Measurements from ENCODE around the gene OR51F2.
"Not testable (repeated sequence)": the region's sequence is repeated elsewhere in the genome, so short reads cannot be mapped to it uniquely, and the experiment has no call there.

Gene OR51F2

GRCh38 chr11:4848908-4849532 is 27.9 kb downstream of the OR51F2 start, which contains the start of gene OR51S1:
OR51S1 (minus strand) TSS chr11:4849208; CDS start chr11:4849208, 0 bp downstream.
- H3K4me3 ChIP-seq (ENCODE audit: low read depth, low read length): no peak within 1 kb of the TSS
- TF ChIP-seq CTCF (IDR thresholded peaks at IDR 0.05; ENCODE audit: control insufficient read depth, extremely low read depth, insufficient read depth): no peak

GRCh38 chr11:4851033-4851432 is 29.9 kb downstream of the OR51F2 start:
- H3K4me3 ChIP-seq (ENCODE audit: low read depth, low read length): no peak overlapping the region
- no peak for DNase-seq (ENCODE audit: low read depth)
- TF ChIP-seq CTCF (IDR thresholded peaks at IDR 0.05; ENCODE audit: control insufficient read depth, extremely low read depth, insufficient read depth): no peak

More at GRCh38 chr11:4848908-4849532, 27.9 kb downstream of the OR51F2 start, which contains the start of gene OR51S1:
- DNase-seq (ENCODE audit: low read depth): no peak

- DNase-seq (ENCODE audit: low read depth); H3K4me3 ChIP-seq (ENCODE audit: low read depth, low read length): not testable (repeated sequence)
Measured at GRCh38 chr11:4854286-4854685, 33.2 kb downstream of the OR51F2 start.

GRCh38 chr11:4862447-4863236 is 41.5 kb downstream of the OR51F2 start:
- no peak for DNase-seq (ENCODE audit: low read depth)
- H3K4me3 ChIP-seq (ENCODE audit: low read depth, low read length): no peak overlapping the region
- TF ChIP-seq CTCF (IDR thresholded peaks at IDR 0.05; ENCODE audit: control insufficient read depth, extremely low read depth, insufficient read depth): no peak

- TF ChIP-seq CTCF (IDR thresholded peaks at IDR 0.05; ENCODE audit: control insufficient read depth, extremely low read depth, insufficient read depth): no peak
- no peak for DNase-seq (ENCODE audit: low read depth)
- no peak overlapping the region for H3K4me3 ChIP-seq (ENCODE audit: low read depth, low read length)
Measured at GRCh38 chr11:4863876-4864275, 42.8 kb downstream of the OR51F2 start.

- no peak overlapping the region for H3K4me3 ChIP-seq (ENCODE audit: low read depth, low read length)
- no peak for DNase-seq (ENCODE audit: low read depth)
- no peak for TF ChIP-seq CTCF (IDR thresholded peaks at IDR 0.05; ENCODE audit: control insufficient read depth, extremely low read depth, insufficient read depth)
Measured at GRCh38 chr11:4865855-4866254, 44.7 kb downstream of the OR51F2 start.

Data from LNCaP clone FGC (cell line).